Fibroblast of lung (primary cell): ENCODE results near the gene SLC4A1AP. TPM values are rescaled to one million over a fixed set of nuclear protein-coding genes. Genes with fewer than 3 reads are reported as not detected.
"Not testable (repeated sequence)": the region's sequence is repeated elsewhere in the genome, so short reads cannot be mapped to it uniquely, and the experiment has no call there.

Experiments used
- DNase-seq, 2 donors: peaks; one replicate each; pipeline versions ENCODE4 v3.0.0 to v3.0.0-alpha.2; 2010; ENCODE audit warnings: low read depth in 2 of 2
- H2AFZ ChIP-seq: 2 replicates; pipeline ENCODE4 v1.5.1; 2012; ENCODE audit warnings: low read length, control low read depth, inconsistent platforms
- H3K27ac ChIP-seq: 2 replicates; pipeline ENCODE4 v1.5.1; 2011; ENCODE audit warnings: low read length, control low read depth; ENCODE audit not compliant: insufficient read depth
- H3K27me3 ChIP-seq: 2 replicates; pipeline ENCODE4 v1.5.1; 2011; ENCODE audit warnings: mild to moderate bottlenecking, low read length; ENCODE audit not compliant: control insufficient read depth, insufficient read depth
- H3K36me3 ChIP-seq: 2 replicates; pipeline ENCODE4 v1.5.1; 2011; ENCODE audit warnings: low read length; ENCODE audit not compliant: control insufficient read depth, insufficient read depth
- H3K4me1 ChIP-seq: 2 replicates; pipeline ENCODE4 v1.5.1; 2011; ENCODE audit warnings: low read length; ENCODE audit not compliant: control insufficient read depth, insufficient read depth; ENCODE audit errors: extremely low read depth
- H3K4me2 ChIP-seq: 2 replicates; pipeline ENCODE4 v1.5.1; 2011; ENCODE audit warnings: low read length, control low read depth; ENCODE audit not compliant: insufficient read depth; ENCODE audit errors: extremely low read depth
- H3K4me3 ChIP-seq, 4 experiments: fragments of 200-600 bp in 1 of 4; sonication (generic) in 1 of 4; replicated peaks in 1 of 4; 2 replicates each; pipeline ENCODE4 v1.5.1; 2011 to 2016; ENCODE audit warnings: low read length in 4 of 4, low read depth in 3 of 4, mild to moderate bottlenecking in 3 of 4, control low read depth in 2 of 4, inconsistent platforms in 1 of 4, mixed read lengths in 1 of 4; ENCODE audit not compliant: insufficient read depth in 1 of 4; ENCODE audit errors: control extremely low read depth in 1 of 4
- H3K79me2 ChIP-seq: 2 replicates; pipeline ENCODE4 v1.5.1; 2012; ENCODE audit warnings: mild to moderate bottlenecking, low read length, inconsistent platforms; ENCODE audit not compliant: control insufficient read depth, insufficient read depth
- H3K9ac ChIP-seq: 2 replicates; pipeline ENCODE4 v1.5.1; 2011; ENCODE audit warnings: mild to moderate bottlenecking, low read length, control low read depth; ENCODE audit not compliant: insufficient read depth
- H3K9me3 ChIP-seq: 2 replicates; pipeline ENCODE4 v1.5.1; 2012; ENCODE audit warnings: low read depth, low read length; ENCODE audit not compliant: control insufficient read depth, insufficient read depth
- H4K20me1 ChIP-seq: 2 replicates; pipeline ENCODE4 v1.5.1; 2011; ENCODE audit warnings: low read length; ENCODE audit not compliant: control insufficient read depth, insufficient read depth; ENCODE audit errors: extremely low read depth
- CTCF ChIP-seq, 2 donors: IDR thresholded peaks in 1 of 2; conservative IDR thresholded peaks in 1 of 2; 1 replicate in 1 of 2; 2 replicates in 1 of 2; pipeline ENCODE4 v1.5.1; 2011 to 2012; ENCODE audit warnings: low read length in 2 of 2, control low read depth in 1 of 2, inconsistent platforms in 1 of 2, low read depth in 1 of 2, mild to moderate bottlenecking in 1 of 2
- EZH2 ChIP-seq: IDR thresholded peaks from 2 replicates; pipeline ENCODE4 v1.5.1; 2012; ENCODE audit warnings: low read length, control low read depth, mild to moderate bottlenecking; ENCODE audit errors: missing control alignments
- polyA plus RNA-seq, 2 donors: library from polyadenylated mRNA; depleted of rRNA in 1 of 2; stranded (reverse) in 1 of 2; unstranded in 1 of 2; fragments of >200 nt; gene quantifications; 2 replicates each; pipeline ENCODE4 v1.2.1, GENCODE V29; 2011 to 2012; ENCODE audit warnings: missing spikeins in 1 of 2
- total RNA-seq: library from RNA; depleted of rRNA; stranded (reverse); fragments of >200 nt; gene quantifications from 2 replicates; pipeline ENCODE4 v1.2.1, GENCODE V29; 2014

The SLC4A1AP gene
- total and polyA plus RNA-seq, 2 donors (not counting 1 experiment from before 2014, with no cell fraction given): 15.2 to 28.4 TPM

DNA sequence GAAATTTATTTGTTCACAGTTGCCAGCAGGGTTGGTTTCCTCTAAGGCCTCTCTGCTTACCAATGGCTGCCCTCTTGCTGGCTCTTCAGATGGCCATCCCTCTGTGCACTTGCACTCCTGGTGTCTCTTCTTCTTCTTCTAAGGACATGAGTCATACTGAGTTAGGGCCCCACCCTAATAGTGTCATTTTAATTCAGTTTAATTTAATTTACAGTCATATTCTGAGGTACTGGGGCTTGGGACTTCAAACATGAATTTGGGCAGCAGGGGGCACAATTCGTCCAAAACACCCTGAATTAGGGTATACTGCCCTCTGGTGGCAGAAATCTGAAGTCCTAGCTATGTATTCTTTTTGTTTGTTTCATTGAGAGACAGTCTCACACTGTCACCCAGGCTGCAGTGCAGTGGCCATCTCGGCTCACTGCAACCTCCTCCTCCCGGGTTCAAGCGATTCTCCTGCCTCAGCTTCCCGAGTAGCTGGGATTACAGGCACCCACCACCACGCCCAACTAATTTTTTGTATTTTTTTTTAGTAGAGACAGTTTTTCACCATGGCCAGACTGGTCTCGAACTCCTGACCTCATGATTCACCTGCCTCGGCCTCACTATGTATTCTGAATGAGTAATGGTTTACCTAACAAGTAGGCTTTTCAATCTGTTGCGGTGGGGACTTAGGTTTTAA is 19.8 kb downstream of the SLC4A1AP start:
- no peaks in the 10 kb centered on the region for H3K27me3 ChIP-seq
- H3K79me2 ChIP-seq: no peaks in the 10 kb centered on the region
- peak overlapping the region; percentile 74 for H3K27ac ChIP-seq
- H3K9me3 ChIP-seq: no peaks in the 10 kb centered on the region
- no peak overlapping the region for H3K4me3 ChIP-seq
- no peak overlapping the region for H3K9ac ChIP-seq
- no peak overlapping the region for H3K4me2 ChIP-seq
- no peaks in the 10 kb centered on the region for H4K20me1 ChIP-seq
- peak; percentile 79 to 93 for DNase-seq
- TF ChIP-seq EZH2 (no peak), CTCF (conservative IDR thresholded peaks at IDR 0.05 in 1 of 2, IDR thresholded peaks at IDR 0.05 in 1 of 2; ENCODE audit: low read depth in 1 of 2, low read length in 2 of 2) (peak; percentile 91 to 92)
- peaks cover 6% of the 10 kb centered on the region for H3K36me3 ChIP-seq
- no peak overlapping the region for H2AFZ ChIP-seq
- H3K4me1 ChIP-seq: peaks cover 15% of the 10 kb centered on the region

DNA sequence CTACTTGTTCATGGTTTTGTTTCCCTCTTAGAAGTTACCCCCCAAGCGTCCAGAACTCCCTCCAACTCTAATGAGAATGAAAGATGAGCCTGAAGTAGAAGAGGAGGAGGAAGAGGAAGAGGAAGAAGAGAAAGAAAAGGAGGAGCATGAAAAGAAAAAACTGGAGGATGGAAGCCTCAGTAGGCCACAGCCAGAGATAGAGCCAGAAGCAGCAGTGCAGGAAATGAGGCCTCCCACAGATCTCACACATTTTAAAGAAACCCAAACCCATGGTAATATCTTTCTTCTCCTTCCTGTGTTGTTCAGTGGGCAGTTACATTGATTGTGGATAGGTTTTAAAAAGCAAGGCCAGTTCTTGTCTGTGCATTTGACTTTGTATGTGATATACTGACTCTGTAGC is 21.3 kb downstream of the SLC4A1AP start:
- not testable (repeated sequence) for H3K36me3 ChIP-seq, H3K9ac ChIP-seq, H3K4me2 ChIP-seq, H3K27ac ChIP-seq, H4K20me1 ChIP-seq, H3K9me3 ChIP-seq, H3K27me3 ChIP-seq, H2AFZ ChIP-seq, H3K4me3 ChIP-seq, H3K79me2 ChIP-seq, DNase-seq
- peaks cover 15% of the 10 kb centered on the region for H3K4me1 ChIP-seq

- no peak for TF ChIP-seq CTCF (conservative IDR thresholded peaks at IDR 0.05 in 1 of 2, IDR thresholded peaks at IDR 0.05 in 1 of 2; ENCODE audit: low read depth in 1 of 2, low read length in 2 of 2)
- H3K9ac ChIP-seq: no peak overlapping the region
- no peak for DNase-seq
These were observed 21.9 kb downstream of the SLC4A1AP start for GRCh38 chr2:27685577-27685976.

More at GRCh38 chr2:27685577-27685976, 21.9 kb downstream of the SLC4A1AP start:
- Histone ChIP-seq H3K4me3 (no peak overlapping the region), H3K4me2 (no peak overlapping the region), H3K9me3 (no peaks in the 10 kb centered on the region), H3K36me3 (peaks cover 6% of the 10 kb centered on the region), H3K4me1 (peaks cover 15% of the 10 kb centered on the region), H3K27me3 (no peaks in the 10 kb centered on the region), H4K20me1 (no peaks in the 10 kb centered on the region), H2AFZ (no peak overlapping the region), H3K27ac (no peak overlapping the region), H3K79me2 (no peaks in the 10 kb centered on the region)
